ENCODE measurements around the gene MADD.

Gene MADD

DNA sequence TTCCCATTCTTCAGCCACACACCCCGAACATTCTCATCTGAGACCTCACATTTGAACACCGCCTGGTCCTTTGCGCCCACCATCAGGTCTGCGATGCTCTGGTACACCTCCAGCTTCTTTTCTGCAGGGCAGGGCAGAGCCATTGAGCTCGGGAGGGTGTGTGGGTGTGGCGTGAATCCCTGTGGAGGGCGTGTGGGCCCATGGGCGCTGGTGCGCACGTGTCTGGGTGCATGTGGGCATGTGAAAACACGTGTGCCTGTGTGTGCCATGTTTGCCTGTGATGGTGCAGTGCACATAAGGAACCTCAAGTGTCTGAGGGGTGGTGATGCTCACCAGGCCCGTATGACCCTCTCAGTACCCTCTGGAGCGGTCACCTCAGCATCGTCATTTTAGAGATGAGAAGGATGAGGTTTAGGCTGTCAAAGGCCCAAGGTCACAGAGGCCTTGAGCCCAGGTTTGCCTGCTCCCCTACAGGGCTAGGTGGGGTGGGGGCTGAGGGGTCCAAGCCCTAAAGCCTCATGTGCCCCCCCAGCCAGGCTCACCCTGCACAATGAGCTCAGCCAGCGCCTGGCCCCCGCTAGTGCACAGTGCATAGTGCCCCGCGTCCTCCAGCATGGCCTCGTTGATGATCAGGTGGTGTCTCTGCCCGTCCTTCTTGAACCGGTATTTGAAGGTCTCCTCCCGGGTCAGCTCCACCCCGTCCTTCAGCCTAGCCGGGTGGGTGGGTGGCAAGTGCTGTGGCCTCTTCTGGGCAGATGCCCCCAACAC is 72.3 kb downstream of the MADD start:
- DNase-seq: no peak

DNA sequence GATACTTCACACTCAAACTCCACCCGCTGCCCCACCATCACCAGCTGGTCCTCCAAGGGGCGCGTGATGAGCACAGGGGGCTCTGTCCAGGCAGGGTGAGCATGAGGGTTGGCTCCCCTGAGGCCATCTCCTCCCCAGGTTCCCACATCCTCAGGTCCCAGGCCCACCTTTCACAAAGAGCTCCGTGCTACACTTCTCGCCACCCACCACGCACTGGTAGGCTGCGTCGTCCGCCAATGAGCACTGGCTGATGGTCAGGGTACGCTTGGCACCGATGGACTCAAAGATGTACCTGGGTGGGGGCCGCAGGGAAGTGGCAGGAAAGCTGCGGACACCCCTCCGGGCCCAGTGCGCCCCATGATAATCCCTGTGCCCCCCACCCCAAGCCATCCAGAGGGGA is 72.9 kb downstream of the MADD start:
- no peak for DNase-seq

DNA sequence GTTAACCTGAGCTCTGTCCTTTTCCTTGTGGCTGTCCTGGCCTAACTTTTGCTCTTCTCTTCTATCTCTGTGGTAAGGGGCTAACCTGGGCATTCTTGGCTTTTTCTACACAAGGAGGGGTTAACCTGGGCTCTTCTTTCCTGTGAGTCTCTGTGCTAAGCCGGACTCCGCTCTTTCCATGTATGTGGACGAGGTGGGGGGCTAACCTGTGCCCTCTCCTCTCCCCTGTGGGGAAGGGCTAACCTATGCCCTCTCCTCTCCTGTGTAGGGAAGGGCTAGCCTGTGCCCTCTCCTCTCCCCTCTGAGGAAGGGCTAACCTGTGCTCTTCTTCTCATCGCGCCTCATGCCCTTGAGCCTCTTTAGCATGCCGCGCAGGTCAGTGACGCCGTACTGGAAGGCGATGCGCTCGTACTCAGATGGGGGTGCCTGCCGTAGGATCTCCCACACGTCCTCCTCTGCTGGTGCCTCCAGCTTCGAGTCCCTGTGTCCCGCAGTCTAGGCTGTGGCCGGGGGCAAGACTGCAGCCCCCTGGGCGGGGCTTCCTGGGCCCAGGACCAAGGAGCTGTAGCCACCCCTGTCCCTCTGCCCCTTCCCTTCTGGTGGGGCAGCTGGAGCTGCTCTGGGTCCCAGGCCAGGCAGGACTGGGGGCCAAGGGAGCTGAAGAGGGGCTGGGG is 76.1 kb downstream of the MADD start:
- no peak for DNase-seq

DNA sequence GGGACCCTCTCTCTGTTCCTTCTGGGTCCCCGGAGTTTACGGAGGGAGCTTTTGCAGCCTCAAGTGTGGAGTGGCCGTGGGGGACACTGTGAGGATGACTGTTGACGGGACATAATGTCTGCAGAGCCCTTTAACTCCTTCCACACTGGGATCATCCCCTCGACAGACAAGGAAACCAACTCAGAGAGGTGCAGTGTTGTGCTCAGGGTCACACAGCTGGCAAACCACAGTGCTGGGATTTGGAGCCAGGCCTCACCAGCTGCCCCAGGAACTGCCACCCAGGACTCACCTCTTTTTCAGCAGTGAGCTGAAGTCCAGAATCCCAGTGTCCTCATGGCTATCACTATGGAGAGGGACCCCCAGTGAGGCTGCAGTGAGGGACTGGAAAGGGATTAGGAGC is 77.2 kb downstream of the MADD start:
- DNase-seq: no peak

DNA sequence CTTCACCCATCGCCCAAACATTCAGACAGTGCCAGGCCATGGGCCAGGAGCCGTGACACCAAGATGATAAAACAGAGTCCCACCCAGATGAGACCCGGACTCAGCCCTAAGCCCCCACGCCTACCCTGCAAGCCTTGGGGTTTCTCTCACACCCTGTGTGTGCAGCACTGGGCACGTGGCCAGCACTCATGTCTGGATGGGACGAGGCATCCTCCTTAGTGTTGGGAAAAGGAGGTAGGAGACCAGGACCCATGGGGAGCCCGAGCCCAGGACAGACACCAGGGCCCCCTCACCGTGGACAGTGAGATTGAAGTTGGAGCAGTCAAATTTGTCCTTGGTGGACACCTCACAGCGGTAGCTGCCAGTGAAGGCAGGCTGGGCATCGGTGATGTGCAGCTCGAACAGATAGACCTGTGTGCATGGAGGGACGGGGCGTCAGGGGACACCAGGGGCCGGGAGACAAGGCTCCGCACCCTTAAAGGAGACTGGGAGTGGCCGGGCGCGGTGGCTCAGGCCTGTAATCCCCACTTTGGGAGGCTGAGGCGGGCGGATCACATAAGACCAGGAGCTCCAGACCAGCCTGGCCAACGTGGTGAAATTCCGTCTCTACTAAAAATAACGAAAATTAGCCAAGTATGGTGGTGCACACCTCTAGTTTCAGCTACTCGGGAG is 78.3 kb downstream of the MADD start:
- no peak for DNase-seq

DNA sequence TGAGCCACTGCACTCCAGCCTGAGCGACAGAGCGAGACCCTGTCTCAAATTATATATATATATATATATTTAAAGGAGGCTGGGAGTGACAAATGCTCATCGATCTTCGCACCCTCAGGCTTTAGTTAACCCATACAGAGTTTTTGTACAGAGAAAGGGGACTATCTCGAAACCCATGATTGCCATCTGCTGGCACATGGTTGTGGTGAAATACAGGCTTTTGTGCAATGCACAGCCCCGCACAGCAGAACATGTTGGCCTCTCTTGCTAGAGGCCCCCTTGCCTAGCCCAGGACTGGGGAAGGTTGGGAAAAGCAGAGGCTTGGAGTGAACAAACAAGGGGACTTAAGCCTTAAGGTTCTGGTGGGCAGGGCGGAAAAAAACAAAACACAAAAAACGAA is 78.9 kb downstream of the MADD start:
- peak; percentile 29 for DNase-seq

DNA sequence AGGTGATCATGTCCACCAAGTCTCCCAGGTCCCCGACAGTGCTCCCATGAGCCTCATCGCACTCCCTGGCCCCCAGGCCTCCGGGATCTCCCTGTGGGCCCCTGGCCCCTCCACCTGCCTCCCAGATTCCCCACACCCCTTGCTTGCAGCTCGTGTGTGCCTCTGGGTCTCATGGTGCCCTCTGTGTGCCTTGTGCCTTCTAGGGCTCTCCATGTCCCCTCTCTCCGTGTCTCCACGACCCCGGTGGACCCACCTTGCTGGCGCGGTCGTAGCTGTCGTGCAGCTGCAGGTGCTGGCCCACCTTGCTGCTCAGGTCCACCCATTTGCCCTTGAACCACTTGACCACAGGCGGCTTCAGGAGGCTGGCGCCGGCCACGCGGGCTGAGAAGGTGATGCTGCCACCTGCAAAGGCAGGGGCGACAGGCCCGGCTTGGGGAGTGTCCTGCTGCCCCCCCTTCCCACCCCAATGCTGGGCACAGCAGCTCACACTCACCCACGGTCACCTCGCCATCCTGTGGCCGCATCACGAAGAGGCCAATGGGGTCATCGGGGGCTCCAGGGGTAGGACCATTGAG is 79.7 kb downstream of the MADD start:
- no peak for DNase-seq

DNA sequence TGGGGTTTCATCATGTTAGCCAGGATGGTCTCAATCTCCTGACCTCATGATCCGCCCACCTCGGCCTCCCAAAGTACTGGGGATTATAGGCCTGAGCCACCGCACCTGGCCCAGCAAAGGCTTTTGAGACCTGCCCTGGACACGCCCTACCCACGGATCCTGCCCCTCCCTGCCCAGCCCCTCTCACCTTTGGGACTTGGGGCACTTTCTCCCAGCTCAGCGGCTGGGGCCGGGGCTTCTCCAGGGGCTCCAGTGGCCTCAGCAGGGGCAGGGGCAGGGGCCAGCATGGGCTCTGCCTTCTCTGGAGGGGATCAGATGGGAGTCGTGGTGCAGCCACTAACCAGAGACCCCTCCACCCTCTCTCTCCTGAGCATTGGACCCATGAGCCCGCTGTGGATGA is 80.4 kb downstream of the MADD start:
- no peak for DNase-seq

DNA sequence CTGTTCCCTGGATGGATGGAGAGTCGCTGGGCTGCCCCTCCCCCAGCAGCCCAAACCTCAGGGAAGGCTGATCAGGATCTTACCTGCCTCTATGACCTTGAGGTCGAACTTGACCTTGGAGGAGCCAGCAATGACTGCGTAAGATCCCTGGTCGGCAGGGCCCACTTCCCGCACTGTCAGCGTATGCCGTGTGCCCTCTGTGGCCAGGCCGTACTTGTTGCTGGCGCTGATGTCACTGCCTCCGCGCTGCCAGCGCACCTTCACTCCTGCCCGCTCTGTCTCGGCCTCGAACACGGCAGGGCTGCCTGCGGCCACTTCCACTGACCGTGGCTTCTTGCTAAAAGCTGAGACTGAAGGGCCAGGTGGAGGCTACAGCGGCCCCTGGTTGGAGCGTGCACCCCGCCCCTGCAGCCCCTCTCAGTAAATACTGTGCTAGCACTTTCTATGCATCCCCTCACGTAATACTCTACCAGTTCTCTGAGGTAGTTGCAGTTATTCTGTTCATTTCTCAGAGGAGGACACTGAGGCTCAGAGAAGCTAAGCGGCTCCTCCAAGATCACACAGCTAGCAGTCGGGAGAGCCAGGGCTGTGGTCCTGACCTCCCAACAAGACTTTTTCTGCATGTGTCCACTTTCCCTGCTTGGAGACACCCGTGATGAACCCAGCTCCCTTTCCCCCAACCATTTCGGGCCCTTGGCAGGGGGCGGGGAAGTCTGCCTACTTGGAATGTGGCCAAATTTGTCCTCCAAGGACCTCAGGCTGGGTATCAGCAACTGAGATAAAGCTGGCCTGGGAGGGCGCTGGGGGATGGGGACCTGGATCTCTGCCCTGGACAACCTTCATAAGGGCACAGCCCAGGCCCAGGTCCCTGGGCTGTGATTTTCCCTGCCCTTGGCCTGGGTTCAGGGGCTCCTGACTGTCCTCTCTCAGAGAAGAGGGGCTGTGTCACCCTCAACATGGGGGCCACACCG is 81.5 kb downstream of the MADD start:
- no peak for DNase-seq

DNA sequence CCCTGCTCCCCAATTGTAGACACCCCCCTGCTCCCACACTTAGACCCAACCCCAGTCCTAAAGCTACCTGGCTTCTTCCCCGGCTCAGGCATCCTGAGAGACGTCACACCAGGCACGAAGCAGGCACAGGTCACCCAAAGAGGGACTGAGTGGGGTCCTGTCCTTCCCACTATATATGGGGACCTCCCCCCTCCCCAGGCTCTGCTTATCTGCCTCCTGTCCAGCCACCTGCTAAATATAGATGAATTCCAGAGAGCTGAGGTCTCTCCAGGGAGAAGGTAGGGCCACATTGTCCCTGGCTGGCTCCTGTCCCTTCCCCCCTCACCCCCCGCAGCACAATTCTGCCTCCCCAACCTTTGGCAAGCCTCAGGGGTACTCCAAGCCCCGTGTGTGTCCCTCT is 82.6 kb downstream of the MADD start, which contains the start of gene MYBPC3:
Gene MYBPC3 (minus strand): TSS at position 147 of the 400 bp plus-strand sequence. CDS start 55 bp downstream, at position 92.
- DNase-seq: no peak

DNA sequence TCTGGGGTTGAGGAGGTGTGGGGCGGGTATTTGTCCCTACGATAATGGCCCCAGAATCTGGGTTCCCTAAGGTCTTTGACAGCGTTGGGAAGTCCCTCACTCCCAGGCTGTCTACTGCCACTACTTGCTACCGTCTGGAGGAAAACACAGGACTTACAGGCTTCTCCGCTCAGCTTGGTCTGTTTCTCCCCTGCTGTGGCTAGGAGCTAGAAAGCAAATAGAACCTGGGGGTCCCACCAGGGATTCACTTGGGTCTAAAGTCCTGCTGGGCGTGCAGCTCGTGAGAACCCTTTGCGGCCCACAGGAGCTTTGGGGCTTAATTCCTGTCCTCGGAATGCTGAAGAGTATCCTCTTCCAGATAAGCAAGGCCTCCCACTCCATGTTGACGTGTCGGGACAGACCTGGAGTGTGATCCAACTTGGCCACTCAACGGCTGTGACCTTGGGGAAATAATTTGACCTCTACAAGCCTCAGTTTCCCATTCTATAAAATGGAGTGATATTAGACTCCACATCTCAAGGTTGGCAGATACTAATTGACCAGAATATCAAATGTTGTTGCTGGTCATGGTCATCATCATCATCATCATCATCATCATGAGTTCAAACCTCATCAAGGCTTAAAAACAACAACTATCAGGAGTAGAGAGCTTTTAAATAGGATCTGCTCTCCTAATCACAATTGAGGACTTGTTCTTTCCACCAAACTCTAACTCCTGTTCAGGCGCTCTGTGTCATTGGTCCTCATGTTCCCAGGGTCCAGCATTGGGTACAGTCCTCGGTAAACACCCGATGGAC is 84.2 kb downstream of the MADD start:
- no peak for DNase-seq

DNA sequence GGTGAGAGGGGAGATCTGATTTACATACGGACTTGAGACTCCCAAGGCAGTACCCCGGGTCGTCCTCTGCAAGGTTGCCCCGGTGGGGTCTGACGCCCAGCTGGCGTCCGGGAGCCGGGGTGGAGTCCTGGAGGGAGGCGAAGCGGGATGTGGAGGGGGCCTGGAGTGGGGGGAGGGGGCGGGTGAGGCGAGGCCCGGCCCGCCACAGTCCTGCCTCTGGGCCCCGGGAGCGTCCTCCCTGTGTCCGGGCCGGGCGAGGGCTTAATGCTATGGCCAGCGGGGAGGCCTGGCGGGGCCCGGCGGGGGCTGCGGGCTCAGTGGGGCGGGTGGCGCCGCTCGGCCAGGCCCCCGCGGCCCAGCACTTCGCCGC is 85.0 kb downstream of the MADD start:
- no peak for DNase-seq

DNA sequence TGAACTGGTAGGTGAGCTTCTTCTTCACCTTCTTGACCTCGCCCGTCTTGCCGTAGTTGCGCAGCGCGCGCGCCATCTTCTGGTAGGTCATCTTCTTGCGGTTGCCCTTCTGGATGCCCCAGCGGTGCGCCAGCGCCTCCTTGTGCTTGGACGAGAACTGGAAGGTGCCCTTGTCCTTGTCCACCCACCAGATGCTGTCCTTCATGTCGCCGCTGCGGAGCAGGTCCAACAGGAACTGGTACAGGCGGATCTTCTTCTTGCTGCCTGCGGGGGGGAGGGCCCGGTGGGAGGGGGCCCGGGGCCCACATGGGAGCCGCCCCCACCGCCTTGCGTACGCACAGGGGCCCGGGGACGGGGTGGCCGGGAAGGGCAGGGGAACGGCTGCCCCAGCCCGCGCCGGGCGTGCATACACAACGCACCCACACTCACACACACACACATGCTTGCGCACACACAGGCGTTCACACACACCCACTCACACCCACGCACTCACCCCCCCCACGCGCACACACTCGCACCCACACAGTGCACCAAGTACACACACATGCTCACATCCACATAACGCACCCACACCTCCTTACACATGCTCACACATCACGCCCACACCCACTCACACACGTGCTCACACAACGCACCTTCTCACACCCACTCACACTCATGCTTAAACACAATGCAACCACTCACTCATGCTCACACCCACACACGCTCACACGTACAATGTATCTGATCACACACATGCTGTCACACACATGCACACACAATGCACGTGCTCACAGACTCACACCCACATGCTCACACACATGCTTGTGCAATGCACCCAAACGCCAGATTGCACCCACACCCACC is 85.6 kb downstream of the MADD start:
- DNase-seq: peak; percentile 72

DNA sequence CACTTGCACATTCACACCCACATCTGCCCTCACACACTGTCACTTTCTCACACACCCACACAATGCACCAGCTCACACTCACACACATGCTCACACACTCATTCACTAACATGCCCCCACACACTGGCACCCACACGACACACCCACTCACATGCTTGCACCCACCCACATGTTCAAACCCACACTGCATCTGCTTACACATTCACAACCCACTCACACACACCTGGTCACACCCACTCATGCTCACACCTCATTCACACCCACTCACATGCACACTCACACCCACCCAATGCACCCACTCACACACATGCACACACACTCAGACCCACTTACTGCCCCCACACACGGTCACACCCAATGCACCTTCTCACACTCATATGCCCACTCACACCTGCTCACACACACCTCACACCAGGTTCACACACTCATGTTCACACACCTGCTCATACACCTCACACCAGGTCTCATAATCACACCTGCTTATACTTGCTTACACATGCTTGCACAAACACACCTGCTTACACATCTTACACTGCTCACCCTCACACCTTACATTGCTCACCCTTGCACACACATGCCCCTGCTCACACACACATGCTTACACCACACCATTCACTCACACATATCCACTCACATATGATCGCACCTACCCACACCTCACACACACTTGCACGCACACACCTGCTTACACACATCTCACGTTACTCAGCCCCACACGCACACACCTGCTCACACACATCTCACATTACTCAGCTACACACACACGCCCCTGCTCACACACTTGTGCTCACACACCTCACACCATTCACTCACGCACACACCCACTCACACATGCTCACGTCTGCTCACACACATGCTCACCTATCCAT is 86.4 kb downstream of the MADD start:
- no peak for DNase-seq

DNA sequence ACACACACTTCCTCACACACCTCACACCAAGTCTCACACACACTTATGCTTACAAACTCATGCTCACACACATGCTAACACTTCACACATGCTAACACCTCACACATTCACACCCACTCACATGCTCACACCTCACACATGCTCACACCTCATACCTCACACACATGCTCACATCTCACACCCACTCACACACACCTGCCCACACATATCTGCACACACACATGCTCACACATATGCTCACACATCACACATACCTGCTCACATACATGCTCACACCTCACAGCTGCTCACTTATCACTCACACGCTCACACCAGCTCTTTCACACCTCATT is 87.0 kb downstream of the MADD start:
- DNase-seq: no peak

DNA sequence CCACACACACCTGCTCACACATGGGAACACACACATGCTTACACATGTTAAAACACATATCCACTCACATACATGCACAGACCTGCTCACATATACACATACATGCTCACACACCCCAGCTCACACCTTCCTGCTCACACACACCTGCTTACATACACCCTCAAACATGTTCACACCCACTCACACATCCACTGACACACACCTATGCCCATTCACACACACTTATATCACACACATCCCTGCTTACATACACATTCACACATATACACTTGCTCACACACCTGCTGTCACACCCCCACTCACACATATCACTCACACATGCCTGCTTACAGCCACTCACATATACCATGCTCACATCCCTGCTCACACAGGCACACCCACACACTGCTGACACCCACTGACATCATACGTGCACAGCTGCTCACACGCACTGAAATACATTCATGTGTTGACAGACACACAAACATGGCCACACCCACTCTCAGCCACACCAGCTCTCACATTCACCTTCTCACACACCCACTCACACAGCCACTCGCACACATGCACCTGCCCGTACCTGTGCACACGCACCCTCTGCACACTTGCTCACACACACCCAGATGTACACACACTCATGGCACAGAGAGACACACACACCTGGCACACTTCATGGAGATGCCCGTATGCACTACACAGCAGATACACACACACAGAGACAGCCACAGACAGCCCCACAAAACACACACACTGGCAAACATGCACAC is 88.2 kb downstream of the MADD start:
- DNase-seq: no peak

DNA sequence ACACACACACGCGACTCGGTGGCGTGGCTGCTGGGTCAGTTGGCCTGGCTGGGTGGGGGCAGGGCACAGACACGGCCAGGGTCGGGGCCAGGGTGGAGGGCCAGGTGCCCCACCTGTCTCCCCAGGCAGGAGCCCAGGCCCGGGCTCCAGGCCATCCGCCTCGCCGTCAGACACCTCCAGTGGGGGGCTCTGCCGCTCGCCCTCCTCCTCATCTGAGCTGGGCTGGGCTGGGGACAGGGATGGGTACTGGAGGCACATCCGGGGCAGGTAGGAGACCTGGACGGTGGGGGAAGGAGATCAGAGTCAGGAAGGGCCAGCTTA is 88.8 kb downstream of the MADD start:
- no peak for DNase-seq

DNA sequence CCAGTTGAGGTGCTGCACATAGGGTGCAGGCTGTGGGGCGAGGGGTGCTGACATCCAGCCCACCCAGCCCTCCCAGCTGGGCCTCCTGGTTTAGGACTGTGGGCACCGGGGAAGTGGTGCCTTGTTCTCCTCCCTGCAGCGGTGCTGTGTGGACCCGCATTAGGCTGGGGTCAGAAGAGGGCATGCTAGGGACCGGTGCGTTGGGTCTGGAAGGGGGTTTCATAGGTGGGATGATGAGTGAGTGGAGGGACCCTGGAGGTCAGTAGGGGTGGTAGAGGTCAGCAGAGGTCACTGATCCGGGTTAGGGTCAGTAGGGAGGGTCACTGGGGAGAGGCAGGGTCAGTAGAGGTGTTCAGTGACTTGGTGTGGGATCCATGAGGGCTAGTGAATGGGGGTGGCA is 89.2 kb downstream of the MADD start:
- DNase-seq: no peak

DNA sequence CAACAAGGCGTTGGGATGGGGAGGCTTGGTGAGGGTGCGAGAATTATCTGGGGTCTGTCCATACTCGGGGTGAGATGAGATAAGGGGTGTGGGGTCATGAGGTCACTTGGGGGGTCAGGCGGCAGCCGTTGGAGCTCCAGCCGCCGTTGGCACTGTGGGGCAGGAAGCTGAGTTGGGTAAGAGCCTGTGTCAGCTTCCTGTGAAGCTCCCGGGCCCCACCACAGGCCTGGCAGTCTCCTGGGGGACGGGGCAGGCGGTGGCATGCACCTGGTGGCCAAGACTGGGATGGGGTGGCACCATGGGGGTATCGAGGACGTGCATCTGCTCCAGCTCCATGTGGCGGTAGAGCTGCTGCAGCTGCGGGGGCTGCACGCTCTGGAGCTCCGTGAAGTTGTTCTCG is 89.7 kb downstream of the MADD start:
- DNase-seq: no peak
